ENCODE data around the gene ASL.

Gene ASL

DNA sequence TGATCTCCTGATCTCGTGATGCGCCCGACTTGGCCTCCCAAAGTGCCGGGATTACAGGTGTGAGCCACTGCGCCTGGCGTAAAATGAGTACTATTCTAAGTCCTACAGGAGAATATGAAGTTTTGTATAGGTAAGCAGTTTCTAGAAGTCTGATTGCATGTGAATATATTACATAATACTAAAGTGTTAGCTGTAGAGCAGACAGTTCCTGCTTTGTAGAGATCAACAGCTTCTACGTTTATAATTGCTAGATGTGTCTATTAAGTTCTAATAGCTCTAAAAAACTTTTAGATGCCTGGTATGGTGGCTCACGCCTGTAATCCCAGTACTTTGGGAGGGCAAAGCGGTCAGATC, 47.5 kb downstream of the ASL start:
- TF ChIP-seq, protein P1, sequence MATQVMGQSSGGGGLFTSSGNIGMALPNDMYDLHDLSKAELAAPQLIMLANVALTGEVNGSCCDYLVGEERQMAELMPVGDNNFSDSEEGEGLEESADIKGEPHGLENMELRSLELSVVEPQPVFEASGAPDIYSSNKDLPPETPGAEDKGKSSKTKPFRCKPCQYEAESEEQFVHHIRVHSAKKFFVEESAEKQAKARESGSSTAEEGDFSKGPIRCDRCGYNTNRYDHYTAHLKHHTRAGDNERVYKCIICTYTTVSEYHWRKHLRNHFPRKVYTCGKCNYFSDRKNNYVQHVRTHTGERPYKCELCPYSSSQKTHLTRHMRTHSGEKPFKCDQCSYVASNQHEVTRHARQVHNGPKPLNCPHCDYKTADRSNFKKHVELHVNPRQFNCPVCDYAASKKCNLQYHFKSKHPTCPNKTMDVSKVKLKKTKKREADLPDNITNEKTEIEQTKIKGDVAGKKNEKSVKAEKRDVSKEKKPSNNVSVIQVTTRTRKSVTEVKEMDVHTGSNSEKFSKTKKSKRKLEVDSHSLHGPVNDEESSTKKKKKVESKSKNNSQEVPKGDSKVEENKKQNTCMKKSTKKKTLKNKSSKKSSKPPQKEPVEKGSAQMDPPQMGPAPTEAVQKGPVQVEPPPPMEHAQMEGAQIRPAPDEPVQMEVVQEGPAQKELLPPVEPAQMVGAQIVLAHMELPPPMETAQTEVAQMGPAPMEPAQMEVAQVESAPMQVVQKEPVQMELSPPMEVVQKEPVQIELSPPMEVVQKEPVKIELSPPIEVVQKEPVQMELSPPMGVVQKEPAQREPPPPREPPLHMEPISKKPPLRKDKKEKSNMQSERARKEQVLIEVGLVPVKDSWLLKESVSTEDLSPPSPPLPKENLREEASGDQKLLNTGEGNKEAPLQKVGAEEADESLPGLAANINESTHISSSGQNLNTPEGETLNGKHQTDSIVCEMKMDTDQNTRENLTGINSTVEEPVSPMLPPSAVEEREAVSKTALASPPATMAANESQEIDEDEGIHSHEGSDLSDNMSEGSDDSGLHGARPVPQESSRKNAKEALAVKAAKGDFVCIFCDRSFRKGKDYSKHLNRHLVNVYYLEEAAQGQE (IDR thresholded peaks at IDR 0.05; ENCODE audit: insufficient read depth in 1 of 2, low read depth in 2 of 2, low read length in 2 of 2): no peak
- no peak for TF ChIP-seq FOXP2 (optimal IDR thresholded peaks at IDR 0.05; ENCODE audit: borderline replicate concordance, extremely low read depth, extremely low read length, insufficient read depth)
- TF ChIP-seq TAF1 (IDR thresholded peaks at IDR 0.05; ENCODE audit: borderline replicate concordance, insufficient read depth, low read length): no peak
- no peak for TF ChIP-seq SIN3A (IDR thresholded peaks at IDR 0.05; ENCODE audit: borderline replicate concordance, insufficient read depth, low read length)
- no peak for TF ChIP-seq POLR2AphosphoS5 (IDR thresholded peaks at IDR 0.05; ENCODE audit: low read depth, low read length)

DNA sequence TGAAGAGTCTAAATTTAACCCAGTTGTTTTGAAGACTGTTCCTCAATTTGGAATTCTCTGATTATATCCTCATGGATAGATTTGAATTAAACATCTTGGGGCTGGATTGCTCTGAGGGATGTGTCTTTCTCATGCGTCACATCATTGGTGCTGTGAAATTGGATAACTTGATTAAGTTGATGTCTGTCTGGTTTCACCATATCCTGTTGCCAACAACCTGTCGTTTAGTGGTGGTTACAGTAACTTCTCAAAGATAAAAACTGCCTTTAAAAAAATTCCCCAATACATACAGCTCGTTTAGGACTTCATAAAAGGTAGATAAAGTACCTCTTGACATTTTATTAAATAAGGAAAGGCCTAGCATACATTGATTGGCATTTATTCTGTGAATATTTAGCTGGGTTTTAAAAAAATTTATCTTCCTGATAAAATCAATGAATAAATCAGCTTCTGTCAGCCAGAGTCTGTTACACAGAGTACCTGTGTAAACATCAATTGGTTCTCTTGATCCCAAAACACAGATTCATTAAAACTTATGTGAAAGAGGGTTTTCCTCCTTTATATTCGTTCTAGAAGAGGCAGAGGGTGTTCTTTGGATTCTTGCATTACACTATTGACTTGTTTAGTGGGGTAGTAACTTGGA, 49.6 kb downstream of the ASL start:
- TF ChIP-seq, protein P1 (IDR thresholded peaks at IDR 0.05; ENCODE audit: insufficient read depth in 1 of 2, low read depth in 2 of 2, low read length in 2 of 2): no peak
- TF ChIP-seq SIN3A (IDR thresholded peaks at IDR 0.05; ENCODE audit: borderline replicate concordance, insufficient read depth, low read length) (no peak), POLR2AphosphoS5 (IDR thresholded peaks at IDR 0.05; ENCODE audit: low read depth, low read length) (no peak), FOXP2 (optimal IDR thresholded peaks at IDR 0.05; ENCODE audit: borderline replicate concordance, extremely low read depth, extremely low read length, insufficient read depth) (no peak), TAF1 (IDR thresholded peaks at IDR 0.05; ENCODE audit: borderline replicate concordance, insufficient read depth, low read length) (no peak)

DNA sequence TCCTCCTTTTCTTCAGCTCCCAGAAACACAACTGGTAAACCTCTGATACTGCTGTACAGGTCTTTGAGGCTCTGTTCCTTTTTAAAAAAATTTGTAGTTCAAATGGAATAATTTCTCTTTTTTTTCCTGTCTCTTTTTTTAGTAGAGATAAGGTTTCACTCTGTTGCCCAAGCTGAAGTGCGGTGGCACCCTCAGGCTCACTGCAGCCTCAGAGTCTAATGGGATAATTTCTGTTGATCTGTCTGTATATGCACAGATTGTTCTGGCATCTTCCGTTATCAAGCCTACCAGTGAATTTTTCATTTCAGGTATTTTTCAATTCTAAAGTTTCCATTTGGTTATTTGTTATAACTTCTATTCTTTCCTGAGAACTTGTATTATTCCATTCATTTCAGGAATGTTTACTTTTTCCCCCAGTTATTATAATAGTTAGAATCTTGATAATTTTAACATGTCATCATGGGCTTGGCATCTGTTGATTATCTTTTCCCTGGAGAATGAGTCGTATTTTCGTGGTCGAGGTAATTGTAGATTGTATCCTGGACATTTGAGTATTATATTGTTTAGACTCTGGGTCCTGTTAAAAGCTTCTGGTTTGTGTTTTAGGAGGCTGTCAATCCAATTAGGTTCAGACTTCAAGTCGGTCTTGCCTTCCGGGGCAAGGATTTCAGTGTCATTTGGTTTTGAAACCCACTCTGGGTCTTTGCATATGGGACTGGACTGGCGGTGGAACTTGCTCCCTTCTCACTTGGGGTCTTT, 63.6 kb downstream of the ASL start:
- TF ChIP-seq POLR2AphosphoS5 (IDR thresholded peaks at IDR 0.05; ENCODE audit: low read depth, low read length): no peak
- TF ChIP-seq SIN3A (IDR thresholded peaks at IDR 0.05; ENCODE audit: borderline replicate concordance, insufficient read depth, low read length): no peak

DNA sequence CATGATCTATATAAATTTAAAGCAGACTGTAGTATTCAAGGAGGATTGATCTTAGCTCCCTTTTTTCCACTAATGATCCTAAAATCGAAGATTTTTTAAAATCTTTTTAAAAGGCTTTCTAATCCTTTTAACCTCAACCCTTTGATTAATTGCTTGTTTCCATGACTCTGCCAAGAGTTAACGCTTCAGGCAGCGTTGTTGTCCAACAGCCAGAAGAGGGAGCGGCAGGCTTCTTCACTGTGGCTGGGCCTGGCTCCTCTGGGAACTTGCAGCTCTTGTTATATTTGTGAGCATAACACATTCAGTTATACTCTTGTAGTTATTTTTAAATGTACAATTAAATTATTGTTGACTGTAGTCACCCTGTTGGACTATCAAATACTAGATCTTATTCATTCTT, 65.3 kb downstream of the ASL start:
- TF ChIP-seq, protein P1 (IDR thresholded peaks at IDR 0.05; ENCODE audit: insufficient read depth in 1 of 2, low read depth in 2 of 2, low read length in 2 of 2): no peak
- no peak for TF ChIP-seq TAF1 (IDR thresholded peaks at IDR 0.05; ENCODE audit: borderline replicate concordance, insufficient read depth, low read length)

DNA sequence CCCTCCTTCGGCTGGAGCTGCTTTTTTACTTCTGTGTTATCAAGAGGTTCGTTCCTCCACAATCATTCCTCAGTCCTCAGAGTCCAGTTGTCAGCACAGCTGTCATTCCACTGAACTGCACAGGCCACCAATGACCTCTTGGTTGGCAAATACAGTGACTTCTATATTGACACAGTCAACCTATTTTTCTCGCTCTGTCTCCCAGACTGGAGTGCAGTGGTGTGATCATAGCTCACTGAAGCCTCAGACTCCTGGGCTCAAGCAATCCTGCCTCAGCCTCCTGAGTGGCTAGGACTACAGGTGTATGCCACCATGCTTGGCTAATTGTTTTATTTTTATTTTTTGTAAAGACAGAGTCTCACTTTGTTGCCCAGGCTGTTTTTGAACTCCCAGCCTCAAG, 66.7 kb downstream of the ASL start:
- no peak for TF ChIP-seq TAF1 (IDR thresholded peaks at IDR 0.05; ENCODE audit: borderline replicate concordance, insufficient read depth, low read length)
- no peak for TF ChIP-seq POLR2AphosphoS5 (IDR thresholded peaks at IDR 0.05; ENCODE audit: low read depth, low read length)
- TF ChIP-seq SIN3A (IDR thresholded peaks at IDR 0.05; ENCODE audit: borderline replicate concordance, insufficient read depth, low read length): no peak
- TF ChIP-seq, protein P1 (IDR thresholded peaks at IDR 0.05; ENCODE audit: insufficient read depth in 1 of 2, low read depth in 2 of 2, low read length in 2 of 2): no peak
- TF ChIP-seq FOXP2 (optimal IDR thresholded peaks at IDR 0.05; ENCODE audit: borderline replicate concordance, extremely low read depth, extremely low read length, insufficient read depth): no peak
